H1 (cell line): ENCODE results near the gene CRHR2. TPM values are rescaled to one million over a fixed set of nuclear protein-coding genes. Genes with fewer than 3 reads are reported as not detected.

Experiments used
- CTCF ChIA-PET: fragments of 300-600 bp; sonication (Branson Sonifier 250); formaldehyde crosslinking; loops from one replicate; lab custom pipeline; 2021; ENCODE audit not compliant: partially characterized antibody; lab: Charles Lee
- POLR2A ChIA-PET: fragments of 300-600 bp; sonication (Branson Sonifier 250); formaldehyde crosslinking; loops from one replicate; lab custom pipeline; 2021; ENCODE audit warnings: inconsistent platforms; ENCODE audit not compliant: partially characterized antibody; lab: Charles Lee
- DNase-seq, 2 experiments: peaks; one replicate each; pipeline versions ENCODE4 v3.0.0 to v3.0.0-alpha.2; 2010 to 2022; ENCODE audit warnings: low spot score in 2 of 2, low read depth in 1 of 2, mixed read lengths in 1 of 2
- FAIRE-seq: peaks from 2 replicates; lab custom pipeline; 2011; peaks lifted over from hg19 to GRCh38; lab: Jason Lieb, UNC
- H2AFZ ChIP-seq: 2 replicates; pipeline ENCODE4 v1.8.1; 2012; ENCODE audit warnings: low read length, inconsistent platforms
- H2AK5ac ChIP-seq: 2 replicates; pipeline ENCODE4 v1.6.1; 2013; ENCODE audit warnings: low read depth, low read length
- H2BK120ac ChIP-seq: replicated peaks from 2 replicates; pipeline ENCODE3; 2013; ENCODE audit warnings: low read depth, low read length, inconsistent platforms
- H2BK12ac ChIP-seq: 2 replicates; pipeline ENCODE4 v1.6.1; 2013; ENCODE audit warnings: low read depth, low read length
- H2BK15ac ChIP-seq: 2 replicates; pipeline ENCODE4 v1.6.1; 2013; ENCODE audit warnings: low read length
- H2BK20ac ChIP-seq: 2 replicates; pipeline ENCODE4 v1.6.1; 2013; ENCODE audit warnings: low read length
- H2BK5ac ChIP-seq: 2 replicates; pipeline ENCODE4 v1.6.1; 2013; ENCODE audit warnings: low read depth, low read length
- H3K14ac ChIP-seq: 2 replicates; pipeline ENCODE4 v1.6.1; 2013; ENCODE audit warnings: inconsistent platforms; ENCODE audit not compliant: insufficient read length
- H3K18ac ChIP-seq: 2 replicates; pipeline ENCODE4 v1.6.1; 2013; ENCODE audit warnings: low read length; ENCODE audit errors: extremely low read depth
- H3K23ac ChIP-seq: 2 replicates; pipeline ENCODE4 v1.6.1; 2013; ENCODE audit warnings: inconsistent platforms; ENCODE audit not compliant: insufficient read length
- H3K23me2 ChIP-seq: 2 replicates; pipeline ENCODE4 v1.6.1; 2013; ENCODE audit warnings: low read depth, low read length
- H3K27ac ChIP-seq: 2 replicates; pipeline ENCODE4 v1.6.1; 2011; ENCODE audit warnings: low read depth, low read length, inconsistent platforms
- H3K27me3 ChIP-seq, 4 experiments: replicated peaks in 1 of 4; 1 replicate in 1 of 4; 2 replicates in 3 of 4; pipeline versions ENCODE4 v1.6.1 to v1.8.1; 2011 to 2013; ENCODE audit warnings: low read length in 3 of 4, mild to moderate bottlenecking in 3 of 4, inconsistent platforms in 2 of 4, mixed read lengths in 2 of 4, moderate library complexity in 1 of 4; ENCODE audit not compliant: control insufficient read depth in 3 of 4, insufficient read depth in 3 of 4; ENCODE audit errors: extremely low read depth in 1 of 4
- H3K36me3 ChIP-seq, 4 experiments: 2 replicates each; pipeline versions ENCODE4 v1.6.1 to v1.8.1; 2011 to 2013; ENCODE audit warnings: mild to moderate bottlenecking in 4 of 4, low read length in 3 of 4, moderate library complexity in 2 of 4, control low read depth in 1 of 4, inconsistent platforms in 1 of 4; ENCODE audit not compliant: insufficient read depth in 4 of 4, control insufficient read depth in 2 of 4
- H3K4ac ChIP-seq: replicated peaks from 2 replicates; pipeline ENCODE3; 2013; ENCODE audit warnings: low read length, low read depth, mixed read lengths, inconsistent platforms; ENCODE audit not compliant: insufficient read length
- H3K4me1 ChIP-seq, 4 experiments: replicated peaks in 1 of 4; 1 replicate in 1 of 4; 2 replicates in 3 of 4; pipeline versions ENCODE4 v1.6.1 to v1.8.1; 2011 to 2013; ENCODE audit warnings: low read length in 3 of 4, inconsistent platforms in 2 of 4, mixed read lengths in 1 of 4; ENCODE audit not compliant: insufficient read depth in 4 of 4, control insufficient read depth in 3 of 4
- H3K4me2 ChIP-seq, 2 experiments: 2 replicates each; pipeline versions ENCODE4 v1.6.1 to v1.8.1; 2011 to 2013; ENCODE audit warnings: low read depth in 2 of 2, low read length in 2 of 2, control low read depth in 1 of 2, inconsistent platforms in 1 of 2, mild to moderate bottlenecking in 1 of 2; ENCODE audit not compliant: insufficient read depth in 1 of 2
- H3K4me3 ChIP-seq, 4 experiments: fragments of 200-600, 300-600 bp in 1 of 4; sonication (generic), shearing (Covaris generic), sonication (Bioruptor Twin) in 1 of 4; 2 replicates each; pipeline versions ENCODE4 v1.5.1 to v1.8.1; 2011 to 2016; ENCODE audit warnings: low read length in 4 of 4, low read depth in 3 of 4, control low read depth in 2 of 4, inconsistent platforms in 2 of 4, mild to moderate bottlenecking in 2 of 4, mixed read lengths in 1 of 4, moderate library complexity in 1 of 4; ENCODE audit not compliant: insufficient read depth in 2 of 4; ENCODE audit errors: extremely low read depth in 1 of 4
- H3K56ac ChIP-seq: replicated peaks from 2 replicates; pipeline ENCODE3; 2013; ENCODE audit warnings: low read depth, mild to moderate bottlenecking, mixed read lengths, low read length, inconsistent platforms; ENCODE audit not compliant: insufficient read length
- H3K79me1 ChIP-seq: 2 replicates; pipeline ENCODE4 v1.6.1; 2013; ENCODE audit warnings: low read depth, low read length, control low read depth
- H3K79me2 ChIP-seq, 2 experiments: 2 replicates each; pipeline versions ENCODE4 v1.6.1 to v1.8.1; 2012 to 2013; ENCODE audit warnings: low read length in 2 of 2, mild to moderate bottlenecking in 2 of 2, inconsistent platforms in 1 of 2; ENCODE audit not compliant: insufficient read depth in 2 of 2, control insufficient read depth in 1 of 2
- H3K9ac ChIP-seq, 4 experiments: replicated peaks in 1 of 4; 1 replicate in 1 of 4; 2 replicates in 3 of 4; pipeline versions ENCODE4 v1.6.1 to v1.8.1; 2011 to 2013; ENCODE audit warnings: low read depth in 3 of 4, low read length in 3 of 4, control low read depth in 2 of 4, mild to moderate bottlenecking in 2 of 4, moderate library complexity in 2 of 4, inconsistent platforms in 1 of 4; ENCODE audit errors: extremely low read depth in 1 of 4
- H3K9me3 ChIP-seq, 2 experiments: 2 replicates each; pipeline versions ENCODE4 v1.6.1 to v1.8.1; 2012 to 2013; ENCODE audit warnings: mild to moderate bottlenecking in 2 of 2, moderate library complexity in 2 of 2, control low read depth in 1 of 2, inconsistent platforms in 1 of 2, low read depth in 1 of 2, low read length in 1 of 2, mixed read lengths in 1 of 2; ENCODE audit not compliant: insufficient read depth in 2 of 2
- H4K20me1 ChIP-seq, 2 experiments: replicated peaks in 1 of 2; 2 replicates each; pipeline versions ENCODE3 to v1.8.1; 2011 to 2013; ENCODE audit warnings: inconsistent platforms in 2 of 2, low read length in 2 of 2, mild to moderate bottlenecking in 1 of 2; ENCODE audit not compliant: insufficient read depth in 2 of 2, control insufficient read depth in 1 of 2
- H4K5ac ChIP-seq: 2 replicates; pipeline ENCODE4 v1.6.1; 2013; ENCODE audit warnings: low read length, low read depth, mixed read lengths, inconsistent platforms; ENCODE audit not compliant: insufficient read length
- H4K8ac ChIP-seq: 2 replicates; pipeline ENCODE4 v1.8.0; 2013; ENCODE audit warnings: mild to moderate bottlenecking, moderate library complexity, low read length, inconsistent platforms; ENCODE audit not compliant: insufficient read depth; ENCODE audit errors: extremely low read depth
- H4K91ac ChIP-seq: replicated peaks from 2 replicates; pipeline ENCODE3; 2013; ENCODE audit warnings: low read length, mixed read lengths, inconsistent platforms; ENCODE audit not compliant: insufficient read length
- BACH1 ChIP-seq: IDR thresholded peaks from 2 replicates; pipeline ENCODE4 v1.6.1; 2012; ENCODE audit warnings: low read length, improper control_type of control experiment
- CBX8 ChIP-seq: fragments of 300-800, 300-1000 bp; sonication (generic); IDR thresholded peaks from 2 replicates; pipeline ENCODE4 v1.7.1; 2016; ENCODE audit warnings: low read depth, low read length, borderline replicate concordance
- CEBPB ChIP-seq: IDR thresholded peaks from 2 replicates; pipeline ENCODE4 v1.6.1; 2012; ENCODE audit warnings: low read depth, low read length
- CHD2 ChIP-seq: IDR thresholded peaks from 2 replicates; pipeline ENCODE4 v1.6.1; 2012; ENCODE audit warnings: low read length, improper control_type of control experiment
- EGR1 ChIP-seq: IDR thresholded peaks from 2 replicates; pipeline ENCODE4 v1.6.1; 2011; ENCODE audit warnings: low read depth, low read length, borderline replicate concordance
- JUND ChIP-seq: IDR thresholded peaks from 2 replicates; pipeline ENCODE4 v1.6.1; 2011; ENCODE audit warnings: mild to moderate bottlenecking, improper control_type of control experiment, low read length
- KDM5A ChIP-seq: fragments of 200-600 bp; IDR thresholded peaks from 2 replicates; pipeline ENCODE4 v1.7.1; 2012; ENCODE audit warnings: mild to moderate bottlenecking, low read length, inconsistent platforms, mixed read lengths
- NRF1 ChIP-seq: IDR thresholded peaks from 2 replicates; pipeline ENCODE4 v1.6.1; 2011; ENCODE audit warnings: mild to moderate bottlenecking, low read depth, low read length, improper control_type of control experiment
- SP4 ChIP-seq: IDR thresholded peaks from 2 replicates; pipeline ENCODE4 v1.6.1; 2012; ENCODE audit warnings: low read length, inconsistent platforms
- SUZ12 ChIP-seq: fragments of 200-600 bp; sonication (generic); IDR thresholded peaks from 2 replicates; pipeline ENCODE4 v1.6.1; 2012; ENCODE audit warnings: mild to moderate bottlenecking, inconsistent platforms, low read length, moderate library complexity, mixed read lengths
- WGBS, 2 experiments: shearing (Covaris generic) in 1 of 2; methylation state at CpG; one replicate each; pipeline versions ENCODE4 v1.1.6 to v1.1.7; 2013 to 2015; ENCODE audit warnings: low lambda C conversion rate in 2 of 2, mixed read lengths in 2 of 2, inconsistent platforms in 1 of 2, low coverage in 1 of 2, missing lambda C conversion rate in 1 of 2; ENCODE audit not compliant: insufficient replicate concordance in 2 of 2, insufficient coverage in 1 of 2, insufficient read length in 1 of 2; ENCODE audit errors: extremely low coverage in 1 of 2, missing lambda C conversion rate in 1 of 2; 5-methylcytosine and 5-hydroxymethylcytosine counted together
- polyA plus RNA-seq, 7 experiments: library from polyadenylated mRNA; depleted of rRNA in 3 of 7; stranded (reverse) in 5 of 7; unstranded in 2 of 7; fragments of >200 nt in 5 of 7; fragments of 200-250 nt in 2 of 7; gene quantifications; 1 replicate in 5 of 7; 2 replicates in 1 of 7; 4 replicates in 1 of 7; pipeline versions ENCODE4 v1.2.1 to v1.2.3, GENCODE V29; 2011 to 2013; ENCODE audit warnings: missing spikeins in 2 of 7, mixed read lengths in 2 of 7
- total RNA-seq: library from RNA; stranded (reverse); fragmentation: NEBNext Ultra II Directional; extraction: Animal tissue kit (Norgen Biotek cat#: 25700); gene quantifications from 2 replicates; pipeline ENCODE4 v1.2.1, GENCODE V29; 2021

Gene CRHR2
- total and polyA plus RNA-seq, 2 of the 8 experiments (the other 6 are each of a cell fraction or from before 2014, with no cell fraction given), result 0.37 to 1.3 TPM

- H3K4me1 ChIP-seq, result peaks cover 0 to 18% (median 2%) of the 10 kb centered on the region in 4 experiments; a peak in 2 of 7 replicates
- no peak overlapping the region for H2BK5ac ChIP-seq
- H3K23ac ChIP-seq, result no peak overlapping the region
- H3K4me3 ChIP-seq, result no peak overlapping the region
- H3K79me1 ChIP-seq, result no peaks in the 10 kb centered on the region
- FAIRE-seq (no peak), DNase-seq (no peak)
- no peak overlapping the region for H2AK5ac ChIP-seq
- no peak overlapping the region for H3K56ac ChIP-seq
- H2BK12ac ChIP-seq, result no peak overlapping the region
- H3K23me2 ChIP-seq, result no peaks in the 10 kb centered on the region; the same call in 1 of the 2 replicates
- no peaks in the 10 kb centered on the region for H3K27me3 ChIP-seq
- POLR2A ChIA-PET, result interaction anchor here (0.6 to 1.3 kb wide), 3 partner anchors 9 to 193 kb away, joined by 3 read pairs; no protein-coding TSS in a partner anchor
- peaks cover 0 to 5% of the 10 kb centered on the region in 2 experiments for H4K20me1 ChIP-seq
- no peaks in the 10 kb centered on the region for H3K79me2 ChIP-seq
- no peak overlapping the region for H3K27ac ChIP-seq
- no peak overlapping the region for H3K14ac ChIP-seq
- H4K8ac ChIP-seq, result no peak overlapping the region
- H4K5ac ChIP-seq, result no peak overlapping the region
- no peak overlapping the region for H2BK15ac ChIP-seq
- no peaks in the 10 kb centered on the region for H3K9me3 ChIP-seq
- H3K9ac ChIP-seq, result no peak overlapping the region
- WGBS, 2 experiments, result 90% methylated on average over 10 of the region's 10 CpGs; no CpG with 5 or more reads in 1 of the 2 experiments
- no peak overlapping the region for H3K18ac ChIP-seq
- CTCF ChIA-PET, result interaction anchor here (0.7 to 3.9 kb wide), 9 partner anchors 9 to 81 kb away, joined by 3 to 34 read pairs (median 11); partner anchors contain the start of gene CRHR2
- no peak overlapping the region for H4K91ac ChIP-seq
- H3K36me3 ChIP-seq, result no peaks in the 10 kb centered on the region; a peak in 1 of 8 replicates
- H3K4me2 ChIP-seq, result no peak overlapping the region
- H2BK120ac ChIP-seq, result no peak overlapping the region
- H3K4ac ChIP-seq, result no peak overlapping the region
- H2BK20ac ChIP-seq, result no peak overlapping the region
- no peak overlapping the region for H2AFZ ChIP-seq
- no peak for TF ChIP-seq CBX8
- TF ChIP-seq SUZ12, result no peak
- TF ChIP-seq BACH1, result no peak
- no peak for TF ChIP-seq NRF1
- TF ChIP-seq CEBPB, result no peak
- no peak for TF ChIP-seq KDM5A
- TF ChIP-seq JUND, result no peak
- no peak for TF ChIP-seq EGR1
- no peak for TF ChIP-seq SP4
- no peak for TF ChIP-seq CHD2
Measured at GRCh38 chr7:30692438-30692837, 10.2 kb upstream of the CRHR2 start.
